ENCODE measurements around the gene CCDC171. TPM values are rescaled to one million over a fixed set of nuclear protein-coding genes. Genes with fewer than 3 reads are reported as not detected.
A peak's percentile ranks its signal among the peaks of the same experiment; 100 is the strongest.

Gene CCDC171
- polyA plus RNA-seq, 1 donor from 2014 or later = 9.1 TPM

- Histone ChIP-seq H3F3A (ENCODE audit: insufficient read depth, low read length, poor library complexity, severe bottlenecking) (no peaks in the 10 kb centered on the region), H3K9me3 (ENCODE audit: low read length) (no peaks in the 10 kb centered on the region), H3K4me3 (ENCODE audit: low read length) (no peak overlapping the region), H3K79me2 (replicated peaks; ENCODE audit: insufficient read depth, low read length) (no peaks in the 10 kb centered on the region), H4K20me1 (ENCODE audit: insufficient read depth) (no peaks in the 10 kb centered on the region), H2AFZ (ENCODE audit: low read depth, low read length) (no peak overlapping the region), H3K27me3 (ENCODE audit: insufficient read depth, low read depth, low read length) (no peaks in the 10 kb centered on the region), H3K4me2 (ENCODE audit: low read length) (no peak overlapping the region), H3K36me3 (ENCODE audit: insufficient read depth, low read length) (no peaks in the 10 kb centered on the region), H3K9ac (ENCODE audit: low read length) (no peak overlapping the region), H3K27ac (ENCODE audit: low read length) (no peak overlapping the region), H3K9me2 (ENCODE audit: insufficient read depth, low read length) (no peaks in the 10 kb centered on the region)
- TF ChIP-seq REST (IDR thresholded peaks at IDR 0.05; ENCODE audit: borderline replicate concordance) (no peak), POLR2AphosphoS5 (IDR thresholded peaks at IDR 0.05) (no peak), EZH2 (IDR thresholded peaks at IDR 0.05; ENCODE audit: borderline replicate concordance, insufficient read depth, low read length, poor library complexity, severe bottlenecking) (no peak), RAD21 (conservative IDR thresholded peaks at IDR 0.05) (peak; percentile 76), TAF1 (IDR thresholded peaks at IDR 0.05; ENCODE audit: low read depth) (no peak), EP300 (conservative IDR thresholded peaks at IDR 0.05; ENCODE audit: poor library complexity, severe bottlenecking) (no peak), SMC3 (conservative IDR thresholded peaks at IDR 0.05; ENCODE audit: poor library complexity) (peak; percentile 71), MXI1 (conservative IDR thresholded peaks at IDR 0.05; ENCODE audit: poor library complexity, severe bottlenecking) (no peak)
- TF ChIP-seq, protein P1, sequence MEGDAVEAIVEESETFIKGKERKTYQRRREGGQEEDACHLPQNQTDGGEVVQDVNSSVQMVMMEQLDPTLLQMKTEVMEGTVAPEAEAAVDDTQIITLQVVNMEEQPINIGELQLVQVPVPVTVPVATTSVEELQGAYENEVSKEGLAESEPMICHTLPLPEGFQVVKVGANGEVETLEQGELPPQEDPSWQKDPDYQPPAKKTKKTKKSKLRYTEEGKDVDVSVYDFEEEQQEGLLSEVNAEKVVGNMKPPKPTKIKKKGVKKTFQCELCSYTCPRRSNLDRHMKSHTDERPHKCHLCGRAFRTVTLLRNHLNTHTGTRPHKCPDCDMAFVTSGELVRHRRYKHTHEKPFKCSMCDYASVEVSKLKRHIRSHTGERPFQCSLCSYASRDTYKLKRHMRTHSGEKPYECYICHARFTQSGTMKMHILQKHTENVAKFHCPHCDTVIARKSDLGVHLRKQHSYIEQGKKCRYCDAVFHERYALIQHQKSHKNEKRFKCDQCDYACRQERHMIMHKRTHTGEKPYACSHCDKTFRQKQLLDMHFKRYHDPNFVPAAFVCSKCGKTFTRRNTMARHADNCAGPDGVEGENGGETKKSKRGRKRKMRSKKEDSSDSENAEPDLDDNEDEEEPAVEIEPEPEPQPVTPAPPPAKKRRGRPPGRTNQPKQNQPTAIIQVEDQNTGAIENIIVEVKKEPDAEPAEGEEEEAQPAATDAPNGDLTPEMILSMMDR (IDR thresholded peaks at IDR 0.05; ENCODE audit: poor library complexity, severe bottlenecking) = peak; percentile 77
These were observed 54.0 kb downstream of the CCDC171 start for GRCh38 chr9:15606643-15607472.

GRCh38 chr9:15612962-15613361 is 60.1 kb downstream of the CCDC171 start:
- no peaks in the 10 kb centered on the region for H3K9me3 ChIP-seq (ENCODE audit: low read length)
- H3K27ac ChIP-seq (ENCODE audit: low read length) = no peak overlapping the region
- H3K4me3 ChIP-seq (ENCODE audit: low read length) = no peak overlapping the region
- no peaks in the 10 kb centered on the region for H3K9me2 ChIP-seq (ENCODE audit: insufficient read depth, low read length)
- H3K36me3 ChIP-seq (ENCODE audit: insufficient read depth, low read length) = no peaks in the 10 kb centered on the region
- TF ChIP-seq, protein P1 (IDR thresholded peaks at IDR 0.05; ENCODE audit: poor library complexity, severe bottlenecking) = no peak
- TF ChIP-seq TAF1 (IDR thresholded peaks at IDR 0.05; ENCODE audit: low read depth) = no peak
- no peak for TF ChIP-seq EP300 (conservative IDR thresholded peaks at IDR 0.05; ENCODE audit: poor library complexity, severe bottlenecking)
- H3K79me2 ChIP-seq (replicated peaks; ENCODE audit: insufficient read depth, low read length) = no peaks in the 10 kb centered on the region
- H3F3A ChIP-seq (ENCODE audit: insufficient read depth, low read length, poor library complexity, severe bottlenecking) = no peaks in the 10 kb centered on the region
- no peak overlapping the region for H3K4me2 ChIP-seq (ENCODE audit: low read length)
- no peak overlapping the region for H2AFZ ChIP-seq (ENCODE audit: low read depth, low read length)
- H3K27me3 ChIP-seq (ENCODE audit: insufficient read depth, low read depth, low read length) = no peaks in the 10 kb centered on the region
- H3K9ac ChIP-seq (ENCODE audit: low read length) = no peak overlapping the region
- no peaks in the 10 kb centered on the region for H4K20me1 ChIP-seq (ENCODE audit: insufficient read depth)
